B cell (primary cell): ENCODE data around the gene OR2AG1. TPM values are rescaled to one million over a fixed set of nuclear protein-coding genes. Genes with fewer than 3 reads are reported as not detected.

Experiments
- ATAC-seq: fragments of 200-7000 bp; cut with Tn5 transposase; one replicate; pipeline ENCODE4 v1.10.0; 2021; ENCODE audit warnings: low read depth, mild to moderate bottlenecking, moderate number of reproducible peaks, moderate library complexity
- CTCF ChIA-PET: fragments of 350-600 bp; sonication (Branson Sonifier 250); formaldehyde crosslinking; loops from one replicate; lab custom pipeline; 2021; ENCODE audit warnings: antibody characterized with exemption, inconsistent platforms; lab: Charles Lee
- POLR2A ChIA-PET: fragments of 350-600 bp; sonication (Branson Sonifier 250); formaldehyde crosslinking; loops from one replicate; lab custom pipeline; 2021; ENCODE audit warnings: antibody characterized with exemption; lab: Charles Lee
- DNase-seq: peaks from one replicate; pipeline ENCODE4 v3.0.0; 2013
- H2AFZ ChIP-seq: 2 replicates; pipeline ENCODE4 v1.6.1; 2012; ENCODE audit warnings: mild to moderate bottlenecking, low read depth, low read length; ENCODE audit not compliant: insufficient read depth, poor library complexity, severe bottlenecking
- H3K27ac ChIP-seq, 2 donors: 1 replicate in 1 of 2; 2 replicates in 1 of 2; pipeline ENCODE4 v1.5.1; 2012 to 2013; ENCODE audit warnings: low read length in 2 of 2, mild to moderate bottlenecking in 2 of 2, moderate library complexity in 1 of 2
- H3K27me3 ChIP-seq, 4 experiments: fragments of 200-600 bp in 1 of 4; sonication (generic) in 1 of 4; replicated peaks in 1 of 4; 1 replicate in 2 of 4; 2 replicates in 2 of 4; pipeline versions ENCODE4 v1.6.1 to v1.7.0; 2013 to 2016; ENCODE audit warnings: low read length in 3 of 4, mild to moderate bottlenecking in 2 of 4, mixed read lengths in 1 of 4, moderate library complexity in 1 of 4; ENCODE audit not compliant: insufficient read depth in 4 of 4, control insufficient read depth in 3 of 4; ENCODE audit errors: control extremely low read depth in 1 of 4
- H3K36me3 ChIP-seq, 2 experiments: replicated peaks in 1 of 2; 1 replicate in 1 of 2; 2 replicates in 1 of 2; pipeline versions ENCODE4 v1.6.1 to v1.7.1; 2013; ENCODE audit warnings: low read length in 1 of 2; ENCODE audit not compliant: insufficient read depth in 2 of 2, control insufficient read depth in 1 of 2; ENCODE audit errors: control extremely low read depth in 1 of 2, extremely low read depth in 1 of 2
- H3K4me1 ChIP-seq, 2 donors: fragments of 200-600 bp in 1 of 2; sonication (generic) in 1 of 2; 1 replicate in 1 of 2; 2 replicates in 1 of 2; pipeline versions ENCODE4 v1.5.1 to v1.6.1; 2013 to 2017; ENCODE audit warnings: low read length in 2 of 2; ENCODE audit not compliant: control insufficient read depth in 2 of 2, insufficient read depth in 2 of 2
- H3K4me2 ChIP-seq: replicated peaks from 2 replicates; pipeline ENCODE3; 2012; ENCODE audit warnings: mild to moderate bottlenecking, low read depth, low read length; ENCODE audit not compliant: poor library complexity, severe bottlenecking
- H3K4me3 ChIP-seq, 5 experiments: fragments of 200-600 bp in 1 of 5; sonication (generic) in 1 of 5; 1 replicate in 3 of 5; 2 replicates in 2 of 5; pipeline versions ENCODE4 v1.5.1 to v1.7.0; 2011 to 2016; ENCODE audit warnings: low read length in 4 of 5, mild to moderate bottlenecking in 4 of 5, low read depth in 2 of 5, control low read depth in 1 of 5, moderate library complexity in 1 of 5; ENCODE audit not compliant: insufficient read depth in 1 of 5; ENCODE audit errors: control extremely low read depth in 1 of 5, extremely low read depth in 1 of 5
- H3K79me2 ChIP-seq: fragments of 200-600 bp; sonication (generic); one replicate; pipeline ENCODE4 v1.6.0; 2016; ENCODE audit warnings: low read length; ENCODE audit not compliant: control insufficient read depth, insufficient read depth
- H3K9ac ChIP-seq: fragments of 200-600 bp; sonication (generic); 2 replicates; pipeline ENCODE4 v1.6.1; 2017; ENCODE audit warnings: mild to moderate bottlenecking, low read length, moderate library complexity
- H3K9me3 ChIP-seq, 3 donors: one replicate each; pipeline versions ENCODE4 v1.6.1 to v1.7.1; 2013; ENCODE audit warnings: low read length in 2 of 3; ENCODE audit not compliant: control insufficient read depth in 2 of 3, insufficient read depth in 1 of 3; ENCODE audit errors: control extremely low read depth in 1 of 3
- H4K20me1 ChIP-seq: 2 replicates; pipeline ENCODE4 v1.6.0; 2012; ENCODE audit warnings: mild to moderate bottlenecking, low read length; ENCODE audit not compliant: insufficient read depth, control insufficient read depth, poor library complexity, severe bottlenecking
- H3K27ac Mint-ChIP-seq: one replicate; pipeline ENCODE4 v1.8.0; 2021; ENCODE audit warnings: mixed read lengths
- H3K27me3 Mint-ChIP-seq: one replicate; pipeline ENCODE4 v1.8.0; 2021; ENCODE audit warnings: mixed read lengths
- H3K4me1 Mint-ChIP-seq: one replicate; pipeline ENCODE4 v1.8.0; 2021; ENCODE audit warnings: mixed read lengths
- H3K4me3 Mint-ChIP-seq: one replicate; pipeline ENCODE4 v1.8.0; 2021; ENCODE audit warnings: mixed read lengths
- H3K9me3 Mint-ChIP-seq: one replicate; pipeline ENCODE4 v1.8.0; 2022; ENCODE audit warnings: mixed read lengths; ENCODE audit not compliant: insufficient read depth
- EZH2 ChIP-seq: IDR thresholded peaks from 2 replicates; pipeline ENCODE4 v1.6.1; 2012; ENCODE audit warnings: borderline replicate concordance, low read depth, mild to moderate bottlenecking, moderate library complexity, low read length; ENCODE audit not compliant: insufficient read depth, poor library complexity, severe bottlenecking
- WGBS: methylation state at CpG from one replicate; pipeline ENCODE4 v1.1.5; 2013; ENCODE audit warnings: missing lambda C conversion rate; ENCODE audit not compliant: insufficient coverage; 5-methylcytosine and 5-hydroxymethylcytosine counted together
- intact Hi-C: fragments of 100-400 bp; cut with micrococcal nuclease; formaldehyde crosslinking; loops from one replicate; pipeline ENCODE4 v1.10.0; 2022
- polyA plus RNA-seq: library from polyadenylated mRNA; depleted of rRNA; stranded (reverse); fragments of >200 nt; gene quantifications from 2 replicates; pipeline ENCODE4 v1.2.3, GENCODE V29; 2012
- total RNA-seq, 2 donors: library from RNA; stranded (reverse); fragments of 120-200 nt in 1 of 2; gene quantifications; 1 replicate in 1 of 2; 2 replicates in 1 of 2; pipeline versions ENCODE4 v1.2.3 to v1.2.4, GENCODE V29; 2013 to 2022
- TF ChIP-seq, protein P1 (sequence below): fragments of 200-600 bp; IDR thresholded peaks from one replicate; pipeline ENCODE4 v1.8.0; 2022; ENCODE audit warnings: antibody characterized with exemption, mild to moderate bottlenecking

OR2AG1 gene
- total and polyA plus RNA-seq, 2 donors (not counting 1 experiment from before 2014, with no cell fraction given): not detected

DNA sequence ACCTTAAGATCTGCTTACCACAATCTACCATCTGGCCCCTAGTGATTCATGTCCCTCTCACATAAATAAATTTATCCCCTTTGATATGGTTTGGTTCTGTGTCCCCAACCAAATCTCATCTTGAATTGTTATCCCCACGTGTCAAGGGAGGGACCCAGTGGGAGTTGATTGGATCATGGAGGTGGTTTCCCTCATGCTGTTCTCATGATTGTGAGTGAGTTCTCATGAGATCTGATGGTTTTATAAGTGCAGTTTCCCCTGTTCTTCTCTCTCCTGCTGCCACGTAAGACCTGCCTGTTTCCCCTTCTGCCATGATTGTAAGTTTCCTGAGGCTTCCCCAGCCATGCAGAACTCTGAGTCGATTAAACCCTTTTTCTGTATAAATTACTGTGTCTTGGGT is 48.2 kb upstream of the OR2AG1 start:
- ChIA-PET POLR2A (no interaction called here), CTCF (interaction anchor here (0.9 to 18.2 kb wide), 4 partner anchors 13 to 78 kb away, joined by 3 to 760 read pairs (median 5); no protein-coding TSS in a partner anchor)
- H2AFZ ChIP-seq: no peak overlapping the region
- peaks cover 0 to 40% of the 10 kb centered on the region in 2 experiments for H3K36me3 ChIP-seq
- Mint-ChIP-seq H3K27me3 (no peaks in the 10 kb centered on the region), H3K9me3 (no peaks in the 10 kb centered on the region), H3K27ac (peak overlapping the region; percentile 51), H3K4me3 (no peak overlapping the region), H3K4me1 (peaks cover 59% of the 10 kb centered on the region)
- H3K4me2 ChIP-seq: no peak overlapping the region
- H3K27ac ChIP-seq: peak overlapping the region in 1 of 2 donors; percentile 72
- DNase-seq (no peak), ATAC-seq (no peak)
- 60% methylated on average over 1 of the region's 3 CpGs for WGBS
- H3K9me3 ChIP-seq: no peaks in the 10 kb centered on the region
- TF ChIP-seq, protein P1, sequence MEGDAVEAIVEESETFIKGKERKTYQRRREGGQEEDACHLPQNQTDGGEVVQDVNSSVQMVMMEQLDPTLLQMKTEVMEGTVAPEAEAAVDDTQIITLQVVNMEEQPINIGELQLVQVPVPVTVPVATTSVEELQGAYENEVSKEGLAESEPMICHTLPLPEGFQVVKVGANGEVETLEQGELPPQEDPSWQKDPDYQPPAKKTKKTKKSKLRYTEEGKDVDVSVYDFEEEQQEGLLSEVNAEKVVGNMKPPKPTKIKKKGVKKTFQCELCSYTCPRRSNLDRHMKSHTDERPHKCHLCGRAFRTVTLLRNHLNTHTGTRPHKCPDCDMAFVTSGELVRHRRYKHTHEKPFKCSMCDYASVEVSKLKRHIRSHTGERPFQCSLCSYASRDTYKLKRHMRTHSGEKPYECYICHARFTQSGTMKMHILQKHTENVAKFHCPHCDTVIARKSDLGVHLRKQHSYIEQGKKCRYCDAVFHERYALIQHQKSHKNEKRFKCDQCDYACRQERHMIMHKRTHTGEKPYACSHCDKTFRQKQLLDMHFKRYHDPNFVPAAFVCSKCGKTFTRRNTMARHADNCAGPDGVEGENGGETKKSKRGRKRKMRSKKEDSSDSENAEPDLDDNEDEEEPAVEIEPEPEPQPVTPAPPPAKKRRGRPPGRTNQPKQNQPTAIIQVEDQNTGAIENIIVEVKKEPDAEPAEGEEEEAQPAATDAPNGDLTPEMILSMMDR: no peak
- TF ChIP-seq EZH2: no peak
- no peak overlapping the region for H3K9ac ChIP-seq
- no peaks in the 10 kb centered on the region for H3K27me3 ChIP-seq
- H3K79me2 ChIP-seq: peaks cover 67% of the 10 kb centered on the region
- intact Hi-C loops: no loop called here
- no peak overlapping the region for H3K4me3 ChIP-seq
- H3K4me1 ChIP-seq: peaks cover 28 to 34% of the 10 kb centered on the region in 2 donors
- H4K20me1 ChIP-seq: peaks cover 48% of the 10 kb centered on the region

DNA sequence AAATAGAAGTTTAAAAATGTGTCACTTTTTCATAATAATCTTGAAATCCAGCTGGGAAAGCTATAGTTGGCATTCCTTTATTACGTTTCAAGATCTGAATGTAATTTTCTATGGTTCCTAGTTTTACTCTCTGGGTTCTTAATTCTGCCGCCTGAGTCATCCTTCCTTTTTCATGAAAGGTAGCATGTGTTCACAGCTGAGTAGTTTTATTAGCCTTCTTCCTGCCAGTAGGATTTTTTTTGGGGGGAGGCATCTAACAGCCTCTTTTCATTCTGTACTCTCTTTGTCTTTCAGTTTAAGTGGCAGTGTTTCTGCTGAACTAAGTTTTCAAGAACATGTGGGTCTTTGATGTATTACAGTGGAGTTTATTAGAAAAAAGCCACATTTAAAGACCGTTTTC is 47.5 kb upstream of the OR2AG1 start:
- POLR2A ChIA-PET: no interaction called here
- no peak for DNase-seq
- H3K27me3 ChIP-seq: no peaks in the 10 kb centered on the region
- peaks cover 72% of the 10 kb centered on the region for H3K79me2 ChIP-seq
- TF ChIP-seq, protein P1: no peak
- no peak for TF ChIP-seq EZH2
- Mint-ChIP-seq H3K27me3 (no peaks in the 10 kb centered on the region), H3K4me1 (peaks cover 62% of the 10 kb centered on the region), H3K4me3 (peak overlapping the region; percentile 4), H3K9me3 (no peaks in the 10 kb centered on the region), H3K27ac (peak overlapping the region; percentile 28)
- H4K20me1 ChIP-seq: peaks cover 55% of the 10 kb centered on the region
- H3K4me2 ChIP-seq: peak overlapping the region; percentile 29
- peaks cover 0 to 45% of the 10 kb centered on the region in 2 experiments for H3K36me3 ChIP-seq
- H3K9me3 ChIP-seq: no peaks in the 10 kb centered on the region
- H2AFZ ChIP-seq: no peak overlapping the region
- H3K27ac ChIP-seq: peak overlapping the region in 1 of 2 donors; percentile 72
- WGBS: 20% methylated on average over 1 of the region's 3 CpGs
- H3K4me1 ChIP-seq: peaks cover 33 to 41% of the 10 kb centered on the region in 2 donors
- H3K9ac ChIP-seq: peak overlapping the region; percentile 27
- CTCF ChIA-PET: interaction anchor here (0.7 to 18.2 kb wide), 4 partner anchors 14 to 31 kb away, joined by 3 to 760 read pairs (median 8); no protein-coding TSS in a partner anchor
- no peak overlapping the region for H3K4me3 ChIP-seq
- intact Hi-C loops: no loop called here
- peak; percentile 39 for ATAC-seq
